GM18517 (cell line): ENCODE measurements around the gene TMEM135.
A peak's percentile ranks its signal among the peaks of the same experiment; 100 is the strongest.
"Not testable (repeated sequence)": the region's sequence is repeated elsewhere in the genome, so short reads cannot be mapped to it uniquely, and the experiment has no call there.

Experiments used
- ATAC-seq: cut with Tn5 transposase; IDR thresholded peaks from one replicate; pipeline ENCODE4 v1.9.1; 2021; ENCODE audit warnings: mild to moderate bottlenecking, moderate library complexity; ENCODE audit not compliant: unreplicated experiment

Gene TMEM135

DNA sequence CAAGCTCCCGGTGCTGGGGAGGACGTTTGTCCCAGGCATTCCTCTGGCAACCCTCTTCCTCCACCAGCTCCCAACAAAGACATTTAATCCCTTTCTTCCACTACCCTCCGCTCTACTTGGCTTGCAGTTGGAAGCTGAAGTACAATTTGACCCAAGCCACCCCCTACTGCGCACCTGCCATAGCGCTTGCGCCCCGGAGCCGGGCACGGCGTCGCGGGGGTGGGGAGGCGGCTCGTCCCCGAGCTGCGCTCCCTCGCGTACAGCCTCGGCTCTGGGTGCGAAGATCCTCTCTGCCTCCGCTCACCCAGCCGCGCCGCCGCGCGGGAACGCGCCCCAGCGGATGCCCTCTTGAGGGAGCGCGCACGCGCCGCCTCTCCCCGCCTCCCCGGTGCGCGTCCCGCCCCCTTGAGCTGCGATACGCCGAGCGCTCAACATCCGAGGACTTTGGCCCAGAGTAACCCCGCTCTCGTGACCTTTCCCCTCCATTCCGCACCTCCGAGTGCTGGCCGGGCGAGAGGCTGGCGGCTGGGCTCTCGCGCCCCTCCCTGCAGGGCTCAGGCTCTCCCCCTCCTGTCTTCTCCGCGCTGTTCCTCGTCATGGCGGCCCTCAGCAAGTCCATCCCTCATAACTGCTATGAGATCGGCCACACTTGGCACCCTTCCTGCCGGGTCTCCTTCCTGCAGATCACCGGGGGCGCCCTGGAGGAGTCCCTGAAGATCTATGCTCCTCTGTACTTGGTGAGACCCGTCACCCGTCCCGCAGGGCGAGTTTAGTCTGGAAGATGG, at the start of gene TMEM135:
TMEM135 (plus strand) TSS at position 485 of the 785 bp plus-strand sequence; CDS start at position 597, 112 bp downstream.
- ATAC-seq: peak; percentile 98

DNA sequence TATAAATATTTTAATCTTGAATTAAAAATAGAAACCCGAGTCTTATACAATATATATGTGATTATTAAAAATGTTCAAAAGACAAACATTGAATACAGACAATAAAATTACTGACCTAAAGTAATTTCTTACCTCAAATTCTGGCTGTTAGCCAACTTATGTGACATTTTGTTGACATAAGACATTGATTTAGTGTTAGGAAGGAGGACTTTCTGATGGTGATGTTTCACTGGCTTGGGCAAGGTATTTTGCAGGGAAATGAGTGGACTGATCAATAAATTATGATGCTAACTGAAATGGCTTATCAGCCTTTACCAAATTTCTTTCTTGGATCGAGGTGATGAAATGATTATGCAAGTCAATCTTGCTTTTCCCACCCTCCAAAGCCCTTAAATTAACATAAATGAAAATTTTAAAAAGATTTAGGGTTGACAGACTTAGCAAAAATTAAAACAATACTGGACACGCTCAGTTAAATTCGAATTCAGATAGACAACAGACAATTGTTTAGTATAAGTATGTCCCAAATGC, 49.3 kb upstream of the TMEM135 start:
- ATAC-seq: no peak

DNA sequence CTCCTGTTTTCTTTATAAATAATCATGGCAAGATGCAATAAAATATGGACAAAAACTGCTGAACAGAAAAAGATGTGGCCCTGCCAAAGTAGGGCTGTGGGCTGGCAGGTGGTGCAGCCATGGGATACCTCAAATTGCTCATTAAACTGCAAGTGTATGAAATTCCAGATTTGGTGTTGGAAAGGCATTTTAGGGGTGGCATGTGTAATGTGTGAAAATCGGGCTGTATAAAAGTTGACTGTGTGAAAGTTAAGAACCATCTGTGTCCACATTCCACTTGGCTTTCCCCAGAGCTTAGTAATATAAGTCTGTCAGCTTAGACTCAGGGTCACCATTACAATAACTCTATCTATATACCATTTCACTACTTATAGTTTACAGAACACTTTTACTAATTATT, 47.7 kb upstream of the TMEM135 start:
- no peak for ATAC-seq

DNA sequence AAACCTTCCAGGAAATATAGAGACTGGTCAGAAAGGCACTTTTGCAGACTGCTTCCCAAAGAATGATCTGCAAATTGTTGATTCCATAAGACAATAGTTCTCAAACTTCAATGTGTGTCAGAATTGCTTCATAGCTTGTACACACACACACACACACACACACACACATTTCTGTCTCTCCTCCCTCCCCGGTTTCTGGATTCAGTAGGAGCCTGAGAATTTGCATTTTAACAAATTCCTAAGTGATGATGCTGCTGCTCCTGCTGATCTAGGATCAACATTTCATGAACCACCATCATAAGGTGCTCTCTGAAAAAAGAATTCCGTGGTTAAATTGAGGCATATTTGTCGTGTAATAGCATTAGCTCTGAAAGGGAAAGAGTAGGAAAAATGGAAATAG, 47.2 kb upstream of the TMEM135 start:
- ATAC-seq: no peak

DNA sequence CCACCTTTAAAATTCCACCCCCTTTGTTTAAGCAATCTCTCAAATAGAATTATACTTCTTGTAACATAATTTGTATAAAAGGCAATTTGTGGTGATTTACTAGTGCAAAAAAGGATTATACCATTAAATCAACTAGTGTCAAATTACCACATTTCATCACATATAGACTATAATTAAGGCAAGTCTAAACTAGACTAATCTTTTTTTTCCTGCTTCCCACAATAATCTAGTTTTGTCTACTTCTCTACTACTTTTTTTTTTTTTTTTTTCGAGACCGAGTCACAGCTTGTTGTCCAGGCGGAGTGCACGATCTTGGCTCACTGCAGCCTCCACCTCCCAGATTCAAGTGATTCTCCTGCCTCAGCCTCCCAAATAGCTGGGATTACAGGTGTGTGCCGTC, 46.4 kb upstream of the TMEM135 start:
- no peak for ATAC-seq

DNA sequence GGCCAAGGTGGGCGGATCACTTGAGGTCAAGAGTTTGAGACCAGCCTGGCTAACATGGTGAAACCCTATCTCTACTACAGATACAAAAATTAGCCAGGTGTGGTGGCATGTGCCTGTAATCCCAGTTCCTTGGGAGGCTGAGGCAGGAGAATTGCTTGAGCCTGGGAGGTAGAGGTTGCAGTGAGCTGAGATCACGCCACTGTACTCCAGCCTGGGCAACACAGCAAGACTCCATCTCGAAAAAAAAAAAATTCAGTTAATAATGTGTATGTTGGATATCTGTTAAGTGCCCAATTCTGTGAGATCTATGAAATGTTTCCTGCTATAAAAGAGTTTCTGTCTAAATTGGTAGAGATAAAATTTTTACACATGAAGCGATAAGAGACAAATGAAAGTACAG, 45.4 kb upstream of the TMEM135 start:
- ATAC-seq: not testable (repeated sequence)

DNA sequence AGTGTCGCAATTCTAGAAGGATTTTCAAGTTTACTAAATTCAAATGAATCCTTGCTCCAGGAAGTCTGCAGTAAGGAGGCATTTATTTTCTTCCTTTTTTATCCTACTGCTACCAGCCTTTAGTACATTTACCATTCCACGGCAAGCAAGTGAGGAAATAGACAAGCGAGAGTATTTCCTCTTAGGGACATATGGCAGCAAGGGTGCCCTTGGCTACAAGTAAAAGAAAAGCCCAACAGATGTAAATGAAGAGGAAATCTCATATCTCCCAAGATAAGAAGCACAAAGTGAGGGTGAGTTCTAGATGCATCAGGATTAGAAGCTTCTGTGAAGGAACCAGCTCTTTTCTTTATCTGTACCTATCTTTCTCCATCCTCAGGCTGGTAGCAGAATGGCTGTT, 44.7 kb upstream of the TMEM135 start:
- ATAC-seq: no peak

DNA sequence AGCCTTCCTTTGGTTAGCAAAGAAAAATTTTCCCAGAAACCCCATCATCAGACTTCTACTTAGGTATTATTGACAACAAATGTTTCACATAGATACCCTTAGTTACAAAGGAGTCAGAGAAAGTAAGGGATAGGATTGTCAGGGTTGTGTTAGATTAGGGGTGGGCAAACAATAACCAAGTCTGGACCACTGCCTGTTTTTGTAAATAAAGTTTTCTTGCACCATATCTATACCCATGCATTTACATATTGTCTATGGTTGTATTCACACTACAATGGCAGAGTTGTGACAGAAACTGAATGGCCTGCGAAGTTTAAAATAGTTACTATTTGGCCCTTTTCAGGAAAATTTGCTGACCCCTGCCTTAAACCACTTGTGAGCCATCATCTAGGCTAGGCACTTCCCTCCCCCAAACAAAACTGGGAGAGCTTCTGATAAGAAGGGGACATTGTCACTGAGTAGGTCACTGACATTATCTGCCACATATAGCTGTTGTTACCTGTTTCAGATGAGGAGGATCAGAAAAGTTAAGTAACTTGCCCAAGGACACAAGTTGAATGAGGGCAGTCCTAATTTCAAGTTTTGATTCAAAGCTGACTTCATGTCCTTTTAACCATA, 40.7 kb upstream of the TMEM135 start:
- ATAC-seq: no peak

DNA sequence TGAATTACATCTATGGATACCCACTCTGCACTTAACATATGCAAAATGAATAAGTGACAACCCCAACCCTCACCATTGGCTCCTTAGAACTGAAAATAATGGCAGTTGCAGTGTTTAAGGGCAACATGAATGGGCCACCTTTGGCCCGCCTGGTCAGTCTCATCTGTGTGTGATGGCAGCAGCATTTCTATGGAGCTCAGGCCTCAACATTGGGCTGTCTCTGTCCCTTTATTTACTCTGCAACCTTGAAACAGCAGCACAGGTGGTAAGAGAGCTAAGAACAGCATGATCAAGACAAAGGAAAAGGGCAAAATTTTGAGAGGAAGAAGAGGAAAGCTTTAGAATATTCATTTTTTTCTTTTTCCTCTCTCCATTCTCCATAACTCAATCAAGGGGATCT, 38.3 kb upstream of the TMEM135 start:
- ATAC-seq: no peak

DNA sequence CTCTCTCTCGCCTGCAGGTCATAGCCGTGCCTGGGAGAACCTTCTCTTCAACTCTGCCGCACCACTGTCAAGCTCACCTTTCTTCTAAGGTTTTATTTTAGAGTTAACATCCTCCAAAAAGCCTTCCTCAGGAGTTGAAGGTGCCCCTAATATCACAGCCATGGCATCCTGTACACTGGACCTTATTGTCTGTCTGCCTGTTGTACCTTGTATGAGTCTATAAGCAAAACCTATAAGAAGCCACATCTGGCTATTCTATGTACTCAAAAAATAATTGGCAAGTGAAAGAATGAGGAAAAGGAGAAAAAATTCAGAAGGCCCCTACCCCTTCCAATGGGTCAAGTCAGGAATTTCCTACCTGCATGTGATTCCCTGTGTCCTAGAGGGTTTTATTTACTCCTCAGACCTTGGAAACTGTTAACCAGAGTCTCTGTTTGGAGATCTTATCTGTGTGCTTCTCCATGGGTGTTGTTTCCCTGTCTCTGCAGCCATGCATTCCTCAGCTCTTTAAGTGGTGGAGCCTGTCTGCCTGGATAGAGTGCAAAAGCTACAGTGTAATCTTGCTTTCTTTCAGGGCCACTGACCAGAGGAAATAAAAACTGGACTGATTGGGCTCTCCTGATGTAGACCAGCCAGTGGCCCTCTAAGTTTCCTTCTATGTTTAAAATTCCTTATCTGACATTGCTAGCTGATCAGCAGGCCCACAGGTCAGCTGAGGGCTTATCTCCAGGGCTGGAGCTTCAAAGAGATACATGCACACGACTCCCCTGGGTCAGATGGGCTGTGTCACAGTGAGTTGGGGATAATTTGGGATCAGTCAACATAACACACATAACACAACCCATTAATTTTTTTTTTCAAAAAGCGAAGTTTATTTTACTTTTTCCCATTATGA, 37.6 kb upstream of the TMEM135 start:
- ATAC-seq: no peak

DNA sequence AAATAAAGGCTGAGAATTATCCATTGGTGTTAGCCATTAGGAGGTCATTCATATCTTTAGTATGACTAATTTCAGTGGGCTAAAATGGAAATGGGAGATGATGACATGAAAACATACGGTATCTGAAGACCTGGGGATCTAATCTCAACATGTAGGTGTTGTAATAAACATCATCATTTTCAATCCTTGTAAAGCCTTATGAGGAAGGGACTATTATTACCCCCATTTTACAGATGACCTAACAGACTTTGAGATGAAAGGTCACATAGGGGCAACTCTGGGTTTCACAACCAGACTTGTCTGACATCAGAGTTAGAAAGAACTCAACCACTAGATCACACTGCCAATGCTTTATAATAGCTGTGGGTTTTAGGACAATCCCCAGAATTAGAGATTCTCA, 34.8 kb upstream of the TMEM135 start:
- no peak for ATAC-seq

DNA sequence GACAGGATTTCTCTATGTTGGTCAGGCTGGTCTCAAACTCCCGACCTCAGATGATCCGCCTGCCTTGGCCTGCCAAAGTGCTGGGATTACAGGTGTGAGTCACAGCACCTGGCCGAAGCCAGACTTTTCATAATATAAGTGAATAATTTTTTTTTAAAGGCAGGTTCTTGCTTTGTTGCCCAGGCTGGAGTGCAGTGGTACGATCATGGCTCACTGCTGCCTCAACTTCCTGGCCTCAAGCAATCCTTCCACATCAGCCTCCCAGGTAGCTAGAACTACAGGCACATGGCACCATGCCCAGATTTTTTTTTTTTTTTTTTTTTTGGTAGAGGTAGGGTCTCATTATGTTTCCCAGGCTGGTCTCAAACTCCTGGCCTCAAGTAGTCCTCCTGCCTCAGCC, 33.5 kb upstream of the TMEM135 start:
- not testable (repeated sequence) for ATAC-seq

DNA sequence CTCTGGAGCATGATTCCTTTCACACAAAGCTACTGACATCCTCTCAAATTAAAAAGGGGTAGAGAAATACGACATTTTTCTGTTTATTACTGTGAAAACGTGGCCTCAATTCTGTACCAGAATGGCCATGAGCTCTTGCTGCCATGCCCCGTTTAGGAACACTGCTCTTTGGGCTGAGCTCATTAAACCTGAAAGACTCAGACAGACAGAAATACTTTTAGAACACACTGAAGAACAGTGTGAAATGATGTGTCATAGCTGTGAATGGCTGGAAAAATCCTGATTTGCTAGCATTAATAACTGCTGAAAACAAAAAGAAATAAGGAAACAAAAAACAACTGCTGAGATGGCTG, 32.2 kb upstream of the TMEM135 start:
- no peak for ATAC-seq

DNA sequence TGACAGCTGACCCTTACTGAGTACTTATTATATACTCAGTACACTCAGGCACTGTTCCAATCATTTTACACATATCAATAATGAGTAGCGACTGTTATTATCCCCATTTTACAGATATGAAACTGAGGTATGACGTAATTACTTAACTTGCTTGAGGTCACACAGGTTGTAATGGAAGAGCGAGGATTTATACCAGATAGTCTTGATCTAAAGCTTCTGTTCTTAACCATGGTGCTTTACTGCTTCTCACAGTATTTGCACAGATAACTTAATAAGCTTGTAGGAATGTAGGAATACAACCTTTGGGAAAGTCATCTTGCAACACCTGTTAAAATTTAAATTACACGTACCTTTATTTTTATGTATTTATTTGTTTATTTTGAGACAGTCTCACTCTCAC, 31.7 kb upstream of the TMEM135 start:
- ATAC-seq: no peak

DNA sequence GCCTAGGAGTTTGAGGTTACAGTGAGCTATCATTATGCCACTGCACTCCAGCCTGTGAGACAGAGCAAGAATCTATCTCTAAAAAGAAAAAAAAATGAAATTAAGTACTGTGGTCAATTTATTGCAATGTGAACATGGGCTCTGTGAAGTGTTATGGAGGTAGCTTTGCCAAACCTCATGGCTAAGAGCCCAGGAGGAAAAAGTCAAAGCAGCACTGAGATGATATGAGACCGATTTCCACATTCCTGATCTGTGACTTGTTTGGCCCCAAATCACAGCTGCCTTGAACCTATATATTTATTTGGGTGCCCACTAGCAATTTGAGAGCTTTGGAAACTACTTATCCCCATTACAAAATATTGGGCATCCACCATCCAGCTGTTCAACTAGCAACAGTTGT, 29.8 kb upstream of the TMEM135 start:
- ATAC-seq: no peak

DNA sequence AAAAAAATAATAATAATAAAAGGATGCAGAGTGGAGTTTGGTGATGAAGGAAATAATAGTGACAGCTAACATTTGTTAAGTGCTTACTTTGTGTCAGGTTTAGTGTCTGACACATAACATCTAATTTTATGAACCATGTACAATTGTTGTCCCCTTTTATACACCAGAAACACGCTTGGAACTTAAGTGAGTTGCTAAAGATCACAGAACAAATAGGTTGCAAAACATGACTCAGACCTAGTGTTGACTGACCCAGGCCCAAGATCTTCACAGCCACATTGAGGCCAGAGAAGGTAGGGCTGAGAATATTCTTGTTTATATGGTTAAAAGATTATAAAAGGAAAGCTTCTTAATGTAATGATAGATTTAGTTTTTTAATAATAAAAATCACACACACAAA, 25.6 kb upstream of the TMEM135 start:
- no peak for ATAC-seq

DNA sequence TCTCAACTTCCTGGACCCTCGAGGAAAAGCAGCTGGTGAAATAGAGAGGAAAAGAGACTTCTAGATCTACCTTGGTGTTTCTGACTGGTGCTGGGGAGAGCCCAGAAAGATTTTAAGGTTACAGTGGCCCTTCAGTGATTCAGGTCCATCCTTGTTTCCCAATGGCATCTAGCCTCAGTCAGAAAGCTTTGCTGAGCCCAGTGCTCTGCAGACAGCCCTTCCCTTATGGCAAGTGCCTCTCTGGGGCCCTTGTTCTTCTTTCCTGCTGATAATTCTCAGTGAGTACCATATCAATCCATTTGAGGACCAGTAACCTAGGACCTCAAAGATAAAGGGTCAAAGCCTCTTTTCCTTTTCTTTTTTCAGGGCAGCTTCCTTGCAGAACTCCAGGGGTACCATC, 25.1 kb upstream of the TMEM135 start:
- no peak for ATAC-seq

DNA sequence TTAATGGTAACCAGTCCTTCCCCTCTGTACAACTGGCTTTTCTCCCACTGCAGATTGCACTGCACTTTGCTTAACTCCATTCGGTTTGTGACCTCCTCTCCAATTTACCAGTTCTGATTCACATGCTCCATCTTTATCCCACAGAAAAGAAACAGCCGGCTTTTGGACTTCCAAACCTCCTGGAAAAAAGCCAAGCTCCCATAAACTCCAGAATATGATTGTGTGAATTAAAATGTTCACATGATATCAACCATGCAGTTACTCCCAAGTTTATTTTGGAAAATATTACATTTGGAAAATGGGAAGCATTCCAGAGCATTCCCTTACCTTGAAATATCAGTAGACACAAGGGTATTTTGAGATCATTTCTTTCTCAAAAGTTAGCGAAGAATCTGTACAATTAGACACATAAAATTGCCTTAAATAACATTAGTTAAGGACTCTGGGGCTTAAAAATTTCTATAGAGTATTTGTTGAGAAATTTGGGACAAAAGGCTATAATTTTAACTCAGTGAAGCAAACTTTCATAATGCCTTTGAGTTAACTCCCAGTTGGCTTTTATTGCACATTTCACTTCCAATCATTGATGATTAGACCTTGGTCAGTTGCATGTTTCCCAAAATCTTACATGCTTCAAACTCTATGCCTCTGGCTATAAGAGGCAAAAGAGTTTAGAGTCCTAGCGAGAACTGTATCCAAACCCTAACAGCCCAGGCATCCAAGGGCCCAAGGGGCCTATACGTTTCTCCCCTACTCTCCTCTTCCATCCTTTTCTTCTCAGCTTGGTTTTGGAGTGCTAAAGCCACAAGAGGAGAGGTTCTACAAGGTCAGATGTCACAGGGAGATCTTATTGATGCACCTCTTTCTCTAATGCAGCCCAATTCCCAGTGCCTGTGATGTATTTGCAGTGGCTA, 23.6 kb upstream of the TMEM135 start:
- ATAC-seq: no peak

DNA sequence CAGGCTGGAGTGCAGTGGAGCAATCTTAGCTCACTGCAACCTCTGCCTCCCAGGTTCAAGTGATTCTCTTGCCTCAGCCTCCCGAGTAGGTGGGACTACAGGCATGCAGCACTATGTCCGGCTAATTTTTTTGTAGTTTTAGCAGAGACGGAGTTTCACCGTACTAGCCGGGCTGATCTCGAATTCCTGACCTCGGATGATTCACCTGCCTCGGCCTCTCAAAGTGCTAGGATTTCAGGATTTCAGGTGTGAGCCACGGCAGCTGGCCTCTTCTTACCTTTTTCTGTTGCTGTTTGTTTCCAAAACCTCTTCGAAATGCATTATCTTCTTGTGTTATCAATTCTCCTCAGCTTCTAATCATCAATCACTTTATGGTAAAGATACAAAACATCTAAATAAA, 22.1 kb upstream of the TMEM135 start:
- no peak for ATAC-seq

DNA sequence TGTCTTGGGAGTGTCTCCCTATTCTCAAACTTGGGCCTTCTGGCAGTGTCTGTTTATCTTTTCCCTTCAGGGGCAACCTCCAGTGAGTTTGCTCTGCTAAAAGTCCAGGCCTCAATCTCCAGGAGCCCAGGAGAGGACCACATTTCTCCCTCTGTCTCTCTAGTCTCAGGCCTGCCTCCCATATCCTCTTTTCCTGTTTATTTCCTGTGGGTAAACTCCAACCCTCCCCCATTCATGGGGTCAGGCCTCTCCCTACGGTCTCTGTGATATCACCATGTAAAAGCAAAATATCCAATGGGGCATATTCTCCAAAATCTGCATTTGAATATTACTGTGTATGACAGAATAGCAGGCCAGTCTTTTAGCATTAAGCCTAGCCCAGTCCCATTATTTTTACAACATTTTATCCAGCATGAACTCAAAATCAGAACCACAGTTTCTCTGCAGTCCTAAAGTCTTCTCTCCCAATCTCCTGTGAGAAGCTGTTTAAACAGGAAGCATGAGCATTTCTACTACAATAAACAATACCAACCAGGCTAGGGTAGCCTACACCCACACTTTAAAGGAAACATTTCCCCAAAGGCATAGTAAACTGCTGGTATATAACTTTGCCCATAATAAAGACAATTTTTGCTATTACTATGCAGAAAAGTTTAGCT, 18.0 kb upstream of the TMEM135 start:
- ATAC-seq: no peak
